Chondrocyte (in vitro differentiated cells): ENCODE results near the gene CDK6. TPM values are rescaled to one million over a fixed set of nuclear protein-coding genes. Genes with fewer than 3 reads are reported as not detected.
A peak's percentile ranks its signal among the peaks of the same experiment; 100 is the strongest.

Experiments
- DNase-seq: peaks from one replicate; pipeline ENCODE4 v3.0.0; 2021; ENCODE audit warnings: mixed read lengths, low spot score
- H3K27ac Mint-ChIP-seq: one replicate; pipeline ENCODE4 v1.8.0; 2021; ENCODE audit warnings: mild to moderate bottlenecking, moderate library complexity, mixed read lengths; ENCODE audit not compliant: unreplicated experiment
- H3K27me3 Mint-ChIP-seq: 2 replicates; pipeline ENCODE4 v1.8.0; 2021; ENCODE audit warnings: low read depth, mixed read lengths
- H3K36me3 Mint-ChIP-seq: 2 replicates; pipeline ENCODE4 v1.8.0; 2021; ENCODE audit warnings: low read depth, mixed read lengths
- H3K4me1 Mint-ChIP-seq: 2 replicates; pipeline ENCODE4 v1.8.0; 2021; ENCODE audit warnings: low read depth, mild to moderate bottlenecking, mixed read lengths
- H3K4me3 Mint-ChIP-seq: one replicate; pipeline ENCODE4 v1.8.0; 2021; ENCODE audit warnings: mild to moderate bottlenecking, moderate library complexity, mixed read lengths; ENCODE audit not compliant: unreplicated experiment
- H3K9me3 Mint-ChIP-seq: 2 replicates; pipeline ENCODE4 v1.8.0; 2021; ENCODE audit warnings: low read depth, mixed read lengths
- CTCF ChIP-seq: fragments of 200-600 bp; sonication (generic); IDR thresholded peaks from 2 replicates; pipeline ENCODE4 v1.5.0; 2021; ENCODE audit warnings: antibody characterized with exemption, mild to moderate bottlenecking, moderate library complexity
- total RNA-seq: library from RNA; stranded (reverse); gene quantifications from 3 replicates; pipeline ENCODE4 v1.2.1, GENCODE V29; 2021

The CDK6 gene
- total RNA-seq, 1 donor from 2014 or later: 162 TPM

- Mint-ChIP-seq H3K27ac (peak overlapping the region; percentile 27), H3K27me3 (no peaks in the 10 kb centered on the region), H3K9me3 (no peaks in the 10 kb centered on the region), H3K4me1 (peaks cover 67% of the 10 kb centered on the region), H3K36me3 (peaks cover 6% of the 10 kb centered on the region), H3K4me3 (no peak overlapping the region)
- TF ChIP-seq CTCF: no peak
- DNase-seq: no peak
These were observed 28.4 kb downstream of the CDK6 start for GRCh38 chr7:92808006-92808405.

GRCh38 chr7:92806496-92806895 is 29.9 kb downstream of the CDK6 start:
- TF ChIP-seq CTCF: no peak
- peaks cover 69% of the 10 kb centered on the region for H3K4me1 Mint-ChIP-seq
- no peaks in the 10 kb centered on the region for H3K27me3 Mint-ChIP-seq
- peak overlapping the region; percentile 17 for H3K27ac Mint-ChIP-seq
- H3K4me3 Mint-ChIP-seq: no peak overlapping the region
- peaks cover 6% of the 10 kb centered on the region for H3K36me3 Mint-ChIP-seq
- no peaks in the 10 kb centered on the region for H3K9me3 Mint-ChIP-seq
- no peak for DNase-seq

- DNase-seq: no peak
- no peak overlapping the region for H3K4me3 Mint-ChIP-seq
- peaks cover 3% of the 10 kb centered on the region for H3K36me3 Mint-ChIP-seq
- no peaks in the 10 kb centered on the region for H3K27me3 Mint-ChIP-seq
- TF ChIP-seq CTCF: no peak
- peaks cover 40% of the 10 kb centered on the region for H3K4me1 Mint-ChIP-seq
- H3K9me3 Mint-ChIP-seq: no peaks in the 10 kb centered on the region
- H3K27ac Mint-ChIP-seq: no peak overlapping the region
These were observed 34.0 kb downstream of the CDK6 start for GRCh38 chr7:92802406-92802805.

- Mint-ChIP-seq H3K9me3 (no peaks in the 10 kb centered on the region), H3K4me1 (peaks cover 38% of the 10 kb centered on the region), H3K36me3 (peaks cover 3% of the 10 kb centered on the region), H3K27ac (no peak overlapping the region), H3K4me3 (no peak overlapping the region), H3K27me3 (no peaks in the 10 kb centered on the region)
- no peak for TF ChIP-seq CTCF
- DNase-seq: no peak
These were observed 36.7 kb downstream of the CDK6 start for GRCh38 chr7:92799446-92800211.

- no peak for DNase-seq
- peaks cover 41% of the 10 kb centered on the region for H3K4me1 Mint-ChIP-seq
- H3K27ac Mint-ChIP-seq: no peak overlapping the region
- no peak overlapping the region for H3K4me3 Mint-ChIP-seq
- no peaks in the 10 kb centered on the region for H3K27me3 Mint-ChIP-seq
- H3K36me3 Mint-ChIP-seq: peaks cover 5% of the 10 kb centered on the region
- no peaks in the 10 kb centered on the region for H3K9me3 Mint-ChIP-seq
- no peak for TF ChIP-seq CTCF
These were observed 37.7 kb downstream of the CDK6 start for GRCh38 chr7:92798517-92799249.
